Panc1 (cell line): ENCODE data around the gene MYRIP. TPM values are rescaled to one million over a fixed set of nuclear protein-coding genes. Genes with fewer than 3 reads are reported as not detected.

Experiments
- ATAC-seq: fragments of 200-7000 bp; cut with Tn5 transposase; 2 replicates; pipeline ENCODE4 v1.9.1; 2020; ENCODE audit warnings: mild to moderate bottlenecking, moderate library complexity
- BruUV-seq: library from RNA; stranded (reverse); fragments of 400-500 nt; replicated peaks from 2 replicates; lab custom pipeline; 2021; lab: Mats Ljungman, UMichigan
- CTCF ChIA-PET: fragments of 300-600 bp; sonication (Branson Sonifier 250); formaldehyde crosslinking; loops from one replicate; lab custom pipeline; 2022; ENCODE audit warnings: antibody characterized with exemption; lab: Charles Lee
- POLR2A ChIA-PET: fragments of 300-600 bp; sonication (Branson Sonifier 250); formaldehyde crosslinking; loops from one replicate; lab custom pipeline; 2022; ENCODE audit warnings: antibody characterized with exemption; lab: Charles Lee
- DNase-seq: peaks from one replicate; pipeline ENCODE4 v3.0.0-alpha.2; 2010; ENCODE audit warnings: low read depth, low spot score
- H3K27ac ChIP-seq: 2 replicates; pipeline ENCODE4 v1.5.1; 2011; ENCODE audit warnings: mild to moderate bottlenecking, low read length, inconsistent platforms
- H3K27me3 ChIP-seq: fragments of 200-500 bp; sonication (Bioruptor generic); 2 replicates; pipeline ENCODE4 v1.6.0; 2014; ENCODE audit warnings: low read length, inconsistent platforms; ENCODE audit not compliant: control insufficient read depth, insufficient read depth
- H3K36me3 ChIP-seq: fragments of 200-500 bp; sonication (Bioruptor generic); 2 replicates; pipeline ENCODE4 v1.5.1; 2014; ENCODE audit warnings: inconsistent platforms, mild to moderate bottlenecking, low read length, moderate library complexity; ENCODE audit not compliant: control insufficient read depth, insufficient read depth
- H3K4me1 ChIP-seq: 2 replicates; pipeline ENCODE4 v1.5.1; 2011; ENCODE audit warnings: inconsistent platforms, mild to moderate bottlenecking, low read length, moderate library complexity; ENCODE audit not compliant: control insufficient read depth, insufficient read depth
- H3K4me3 ChIP-seq, 2 experiments: 2 replicates each; pipeline ENCODE4 v1.5.1; 2011 to 2012; ENCODE audit warnings: low read depth in 2 of 2, low read length in 2 of 2, mild to moderate bottlenecking in 2 of 2, inconsistent platforms in 1 of 2, moderate library complexity in 1 of 2
- H3K9me3 ChIP-seq: fragments of 200-500 bp; sonication (Bioruptor generic); 2 replicates; pipeline ENCODE4 v1.5.1; 2014; ENCODE audit warnings: low read depth, mild to moderate bottlenecking, inconsistent platforms, low read length, moderate library complexity; ENCODE audit not compliant: control insufficient read depth, insufficient read depth
- POLR2AphosphoS5 ChIP-seq: IDR thresholded peaks from 2 replicates; pipeline ENCODE4 v1.6.1; 2012; ENCODE audit warnings: mild to moderate bottlenecking, low read depth, low read length, moderate library complexity
- SIN3A ChIP-seq: IDR thresholded peaks from 2 replicates; pipeline ENCODE4 v1.6.1; 2012; ENCODE audit warnings: low read depth, mild to moderate bottlenecking, low read length, moderate library complexity, borderline replicate concordance; ENCODE audit not compliant: insufficient read depth
- TCF7L2 ChIP-seq: IDR thresholded peaks from 2 replicates; pipeline ENCODE4 v1.6.1; 2011; ENCODE audit warnings: mild to moderate bottlenecking, low read depth, low read length, inconsistent platforms
- in situ Hi-C: cut with HindIII; loops from 2 replicates; pipeline ENCODE4 v1.10.0; 2016; ENCODE audit warnings: low sequenced_read_pairs, low pct_unique_long_range_greater_than_20kb
- intact Hi-C: fragments of 100-400 bp; cut with micrococcal nuclease; formaldehyde crosslinking; loops from one replicate; pipeline ENCODE4 v1.10.0; 2022; ENCODE audit not compliant: unreplicated experiment
- total RNA-seq: library from RNA; stranded (reverse); gene quantifications from one replicate; pipeline ENCODE4 v1.2.1, GENCODE V29; 2021; ENCODE audit not compliant: unreplicated experiment
- TF ChIP-seq, protein P1 (sequence below): fragments of 450-650 bp; IDR thresholded peaks from 2 replicates; pipeline ENCODE4 v1.5.1; 2017; ENCODE audit warnings: mild to moderate bottlenecking
- TF ChIP-seq, protein P2 (sequence below), 2 experiments: IDR thresholded peaks; 2 replicates each; pipeline ENCODE4 v1.6.1; 2011 to 2012; ENCODE audit warnings: low read depth in 2 of 2, control low read depth in 1 of 2, low read length in 1 of 2, mild to moderate bottlenecking in 1 of 2, moderate library complexity in 1 of 2; ENCODE audit not compliant: insufficient read depth in 1 of 2

MYRIP gene
- total RNA-seq, 1 experiment from 2014 or later = 0.59 TPM

DNA sequence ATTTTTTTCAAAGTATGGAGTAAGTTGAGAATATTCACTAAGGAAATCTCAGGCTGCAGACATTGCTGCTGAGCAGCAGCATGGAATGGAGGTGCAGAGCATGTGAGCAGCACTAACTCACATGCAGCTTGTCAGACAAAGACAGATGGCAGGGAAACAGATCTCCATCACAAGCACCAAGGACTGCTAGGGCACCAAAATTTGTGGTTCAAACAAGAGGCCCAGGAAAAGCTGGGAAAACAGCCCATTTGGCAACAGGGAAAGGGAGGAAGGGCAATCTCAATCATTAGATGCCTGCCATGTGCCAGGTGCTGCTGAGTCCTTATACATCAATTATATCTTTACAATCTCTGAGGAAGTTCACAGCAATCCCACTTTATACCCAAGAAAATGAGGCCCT lies 452.9 kb downstream of the MYRIP start:
- Histone ChIP-seq H3K4me3 (no peak overlapping the region), H3K27ac (no peak overlapping the region), H3K27me3 (no peaks in the 10 kb centered on the region), H3K36me3 (no peaks in the 10 kb centered on the region), H3K4me1 (no peaks in the 10 kb centered on the region), H3K9me3 (no peaks in the 10 kb centered on the region)
- no peak for TF ChIP-seq POLR2AphosphoS5
- TF ChIP-seq, protein P1, sequence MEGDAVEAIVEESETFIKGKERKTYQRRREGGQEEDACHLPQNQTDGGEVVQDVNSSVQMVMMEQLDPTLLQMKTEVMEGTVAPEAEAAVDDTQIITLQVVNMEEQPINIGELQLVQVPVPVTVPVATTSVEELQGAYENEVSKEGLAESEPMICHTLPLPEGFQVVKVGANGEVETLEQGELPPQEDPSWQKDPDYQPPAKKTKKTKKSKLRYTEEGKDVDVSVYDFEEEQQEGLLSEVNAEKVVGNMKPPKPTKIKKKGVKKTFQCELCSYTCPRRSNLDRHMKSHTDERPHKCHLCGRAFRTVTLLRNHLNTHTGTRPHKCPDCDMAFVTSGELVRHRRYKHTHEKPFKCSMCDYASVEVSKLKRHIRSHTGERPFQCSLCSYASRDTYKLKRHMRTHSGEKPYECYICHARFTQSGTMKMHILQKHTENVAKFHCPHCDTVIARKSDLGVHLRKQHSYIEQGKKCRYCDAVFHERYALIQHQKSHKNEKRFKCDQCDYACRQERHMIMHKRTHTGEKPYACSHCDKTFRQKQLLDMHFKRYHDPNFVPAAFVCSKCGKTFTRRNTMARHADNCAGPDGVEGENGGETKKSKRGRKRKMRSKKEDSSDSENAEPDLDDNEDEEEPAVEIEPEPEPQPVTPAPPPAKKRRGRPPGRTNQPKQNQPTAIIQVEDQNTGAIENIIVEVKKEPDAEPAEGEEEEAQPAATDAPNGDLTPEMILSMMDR = no peak
- no peak for TF ChIP-seq TCF7L2
- CTCF ChIA-PET = no interaction called here
- intact Hi-C loops (no loop called here), in situ Hi-C loops (no loop called here)
- POLR2A ChIA-PET = no interaction called here
- no peak for ATAC-seq
- BruUV-seq = no TSS peak
- DNase-seq = no peak

DNA sequence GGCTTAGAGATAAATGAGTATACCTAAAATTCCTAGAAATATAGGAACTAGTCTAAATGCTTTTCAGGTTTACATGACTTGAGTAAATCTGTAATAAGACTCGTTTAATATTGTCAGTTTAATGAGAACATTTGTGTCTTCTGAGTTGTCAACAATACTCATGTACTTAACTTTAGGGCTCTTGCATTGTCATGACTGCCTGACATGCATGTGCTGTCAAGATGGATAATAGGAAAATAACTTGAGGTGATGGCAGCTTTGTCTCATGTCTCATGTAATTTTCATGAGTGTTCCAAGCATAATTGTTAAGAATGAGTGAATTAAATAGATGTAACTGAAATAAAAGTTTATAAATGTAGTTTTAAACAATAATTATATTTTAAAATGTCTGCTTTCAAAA lies 455.0 kb downstream of the MYRIP start:
- Histone ChIP-seq H3K36me3 (no peaks in the 10 kb centered on the region), H3K9me3 (no peaks in the 10 kb centered on the region), H3K4me1 (no peaks in the 10 kb centered on the region), H3K4me3 (no peak overlapping the region), H3K27ac (no peak overlapping the region), H3K27me3 (no peaks in the 10 kb centered on the region)
- in situ Hi-C loops = no loop called here
- DNase-seq (no peak), ATAC-seq (no peak)
- BruUV-seq = no TSS peak
- ChIA-PET POLR2A (no interaction called here), CTCF (no interaction called here)
- no peak for TF ChIP-seq SIN3A
- TF ChIP-seq, protein P2, sequence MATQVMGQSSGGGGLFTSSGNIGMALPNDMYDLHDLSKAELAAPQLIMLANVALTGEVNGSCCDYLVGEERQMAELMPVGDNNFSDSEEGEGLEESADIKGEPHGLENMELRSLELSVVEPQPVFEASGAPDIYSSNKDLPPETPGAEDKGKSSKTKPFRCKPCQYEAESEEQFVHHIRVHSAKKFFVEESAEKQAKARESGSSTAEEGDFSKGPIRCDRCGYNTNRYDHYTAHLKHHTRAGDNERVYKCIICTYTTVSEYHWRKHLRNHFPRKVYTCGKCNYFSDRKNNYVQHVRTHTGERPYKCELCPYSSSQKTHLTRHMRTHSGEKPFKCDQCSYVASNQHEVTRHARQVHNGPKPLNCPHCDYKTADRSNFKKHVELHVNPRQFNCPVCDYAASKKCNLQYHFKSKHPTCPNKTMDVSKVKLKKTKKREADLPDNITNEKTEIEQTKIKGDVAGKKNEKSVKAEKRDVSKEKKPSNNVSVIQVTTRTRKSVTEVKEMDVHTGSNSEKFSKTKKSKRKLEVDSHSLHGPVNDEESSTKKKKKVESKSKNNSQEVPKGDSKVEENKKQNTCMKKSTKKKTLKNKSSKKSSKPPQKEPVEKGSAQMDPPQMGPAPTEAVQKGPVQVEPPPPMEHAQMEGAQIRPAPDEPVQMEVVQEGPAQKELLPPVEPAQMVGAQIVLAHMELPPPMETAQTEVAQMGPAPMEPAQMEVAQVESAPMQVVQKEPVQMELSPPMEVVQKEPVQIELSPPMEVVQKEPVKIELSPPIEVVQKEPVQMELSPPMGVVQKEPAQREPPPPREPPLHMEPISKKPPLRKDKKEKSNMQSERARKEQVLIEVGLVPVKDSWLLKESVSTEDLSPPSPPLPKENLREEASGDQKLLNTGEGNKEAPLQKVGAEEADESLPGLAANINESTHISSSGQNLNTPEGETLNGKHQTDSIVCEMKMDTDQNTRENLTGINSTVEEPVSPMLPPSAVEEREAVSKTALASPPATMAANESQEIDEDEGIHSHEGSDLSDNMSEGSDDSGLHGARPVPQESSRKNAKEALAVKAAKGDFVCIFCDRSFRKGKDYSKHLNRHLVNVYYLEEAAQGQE (IDR thresholded peaks at IDR 0.05; ENCODE audit: insufficient read depth in 1 of 2, low read depth in 2 of 2, low read length in 1 of 2) = no peak
- TF ChIP-seq POLR2AphosphoS5 = no peak
- no peak for TF ChIP-seq TCF7L2
- intact Hi-C loops = no loop called here

DNA sequence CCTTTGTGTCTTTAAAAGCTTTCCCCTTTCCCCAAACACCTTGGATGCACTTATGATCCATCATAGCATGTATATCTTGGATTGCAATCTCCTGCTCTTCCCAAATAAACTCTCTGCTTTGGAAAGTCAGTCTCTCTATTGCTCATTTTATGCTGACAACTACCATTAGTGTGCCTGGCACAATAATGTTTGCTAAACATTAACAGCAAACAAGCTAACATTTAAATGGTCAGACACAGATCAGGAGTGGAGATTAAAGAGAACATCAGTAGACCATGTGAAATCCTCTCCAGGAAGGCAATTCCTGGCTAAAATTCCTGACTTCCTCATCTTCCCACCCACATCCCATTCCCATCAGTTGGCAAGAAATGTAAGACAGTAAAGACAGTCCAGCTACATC lies 455.8 kb downstream of the MYRIP start:
- POLR2A ChIA-PET = no interaction called here
- TF ChIP-seq TCF7L2 = no peak
- TF ChIP-seq, protein P2 (IDR thresholded peaks at IDR 0.05; ENCODE audit: insufficient read depth in 1 of 2, low read depth in 2 of 2, low read length in 1 of 2) = no peak
- TF ChIP-seq SIN3A = no peak
- CTCF ChIA-PET = no interaction called here
- H3K36me3 ChIP-seq = no peaks in the 10 kb centered on the region
- no peaks in the 10 kb centered on the region for H3K9me3 ChIP-seq
- intact Hi-C loops (no loop called here), in situ Hi-C loops (no loop called here)
- ATAC-seq (no peak), DNase-seq (no peak)
- no TSS peak for BruUV-seq
- no peak overlapping the region for H3K4me3 ChIP-seq
- no peaks in the 10 kb centered on the region for H3K27me3 ChIP-seq
- H3K27ac ChIP-seq = no peak overlapping the region
- H3K4me1 ChIP-seq = no peaks in the 10 kb centered on the region
